Chondrocyte (in vitro differentiated cells): ENCODE results near the gene FXYD5. TPM values are rescaled to one million over a fixed set of nuclear protein-coding genes. Genes with fewer than 3 reads are reported as not detected.

Source experiments
- DNase-seq: peaks from one replicate; pipeline ENCODE4 v3.0.0; 2021; ENCODE audit warnings: mixed read lengths, low spot score
- H3K27ac Mint-ChIP-seq: one replicate; pipeline ENCODE4 v1.8.0; 2021; ENCODE audit warnings: mild to moderate bottlenecking, moderate library complexity, mixed read lengths; ENCODE audit not compliant: unreplicated experiment
- H3K27me3 Mint-ChIP-seq: 2 replicates; pipeline ENCODE4 v1.8.0; 2021; ENCODE audit warnings: low read depth, mixed read lengths
- H3K36me3 Mint-ChIP-seq: 2 replicates; pipeline ENCODE4 v1.8.0; 2021; ENCODE audit warnings: low read depth, mixed read lengths
- H3K4me1 Mint-ChIP-seq: 2 replicates; pipeline ENCODE4 v1.8.0; 2021; ENCODE audit warnings: low read depth, mild to moderate bottlenecking, mixed read lengths
- H3K4me3 Mint-ChIP-seq: one replicate; pipeline ENCODE4 v1.8.0; 2021; ENCODE audit warnings: mild to moderate bottlenecking, moderate library complexity, mixed read lengths; ENCODE audit not compliant: unreplicated experiment
- H3K9me3 Mint-ChIP-seq: 2 replicates; pipeline ENCODE4 v1.8.0; 2021; ENCODE audit warnings: low read depth, mixed read lengths
- total RNA-seq: library from RNA; stranded (reverse); gene quantifications from 3 replicates; pipeline ENCODE4 v1.2.1, GENCODE V29; 2021
- TF ChIP-seq, protein P1 (sequence below): fragments of 200-600 bp; sonication (generic); IDR thresholded peaks from 2 replicates; pipeline ENCODE4 v1.5.0; 2021; ENCODE audit warnings: antibody characterized with exemption, mild to moderate bottlenecking, moderate library complexity

Gene FXYD5
- total RNA-seq, 1 donor from 2014 or later: 108 TPM

DNA sequence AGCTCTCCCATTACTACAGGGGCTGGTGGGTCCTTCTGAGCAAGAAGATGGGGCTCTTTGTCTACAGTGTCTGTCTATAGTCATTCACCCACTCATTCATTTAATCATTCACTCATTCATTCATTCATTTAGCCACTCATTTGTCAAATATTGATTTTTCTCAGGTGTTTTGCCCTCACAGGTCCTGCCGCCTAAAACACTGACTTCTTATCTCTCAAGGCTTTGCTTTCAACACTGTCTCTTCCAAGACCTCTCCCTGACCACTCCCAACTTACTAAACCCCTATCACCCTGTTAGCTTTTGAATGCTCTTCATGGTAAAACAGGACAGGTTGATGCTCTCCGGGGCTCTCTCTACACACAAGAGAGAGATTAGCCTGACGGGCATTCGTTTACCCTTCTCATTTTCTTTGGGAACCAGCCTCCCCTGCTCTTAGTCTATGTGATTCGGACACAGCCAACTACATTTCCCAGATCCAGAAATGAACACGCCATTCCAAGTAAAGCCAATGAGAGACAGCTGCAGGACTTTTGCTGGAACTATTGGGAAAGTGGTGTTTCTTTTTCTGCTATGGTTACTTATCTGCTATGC, 51.3 kb downstream of the FXYD5 start:
- H3K27me3 Mint-ChIP-seq: peaks cover 8% of the 10 kb centered on the region
- H3K9me3 Mint-ChIP-seq: no peaks in the 10 kb centered on the region
- no peaks in the 10 kb centered on the region for H3K4me1 Mint-ChIP-seq
- TF ChIP-seq, protein P1, sequence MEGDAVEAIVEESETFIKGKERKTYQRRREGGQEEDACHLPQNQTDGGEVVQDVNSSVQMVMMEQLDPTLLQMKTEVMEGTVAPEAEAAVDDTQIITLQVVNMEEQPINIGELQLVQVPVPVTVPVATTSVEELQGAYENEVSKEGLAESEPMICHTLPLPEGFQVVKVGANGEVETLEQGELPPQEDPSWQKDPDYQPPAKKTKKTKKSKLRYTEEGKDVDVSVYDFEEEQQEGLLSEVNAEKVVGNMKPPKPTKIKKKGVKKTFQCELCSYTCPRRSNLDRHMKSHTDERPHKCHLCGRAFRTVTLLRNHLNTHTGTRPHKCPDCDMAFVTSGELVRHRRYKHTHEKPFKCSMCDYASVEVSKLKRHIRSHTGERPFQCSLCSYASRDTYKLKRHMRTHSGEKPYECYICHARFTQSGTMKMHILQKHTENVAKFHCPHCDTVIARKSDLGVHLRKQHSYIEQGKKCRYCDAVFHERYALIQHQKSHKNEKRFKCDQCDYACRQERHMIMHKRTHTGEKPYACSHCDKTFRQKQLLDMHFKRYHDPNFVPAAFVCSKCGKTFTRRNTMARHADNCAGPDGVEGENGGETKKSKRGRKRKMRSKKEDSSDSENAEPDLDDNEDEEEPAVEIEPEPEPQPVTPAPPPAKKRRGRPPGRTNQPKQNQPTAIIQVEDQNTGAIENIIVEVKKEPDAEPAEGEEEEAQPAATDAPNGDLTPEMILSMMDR: no peak
- no peaks in the 10 kb centered on the region for H3K36me3 Mint-ChIP-seq
- H3K4me3 Mint-ChIP-seq: no peak overlapping the region
- H3K27ac Mint-ChIP-seq: no peak overlapping the region
- DNase-seq: no peak

DNA sequence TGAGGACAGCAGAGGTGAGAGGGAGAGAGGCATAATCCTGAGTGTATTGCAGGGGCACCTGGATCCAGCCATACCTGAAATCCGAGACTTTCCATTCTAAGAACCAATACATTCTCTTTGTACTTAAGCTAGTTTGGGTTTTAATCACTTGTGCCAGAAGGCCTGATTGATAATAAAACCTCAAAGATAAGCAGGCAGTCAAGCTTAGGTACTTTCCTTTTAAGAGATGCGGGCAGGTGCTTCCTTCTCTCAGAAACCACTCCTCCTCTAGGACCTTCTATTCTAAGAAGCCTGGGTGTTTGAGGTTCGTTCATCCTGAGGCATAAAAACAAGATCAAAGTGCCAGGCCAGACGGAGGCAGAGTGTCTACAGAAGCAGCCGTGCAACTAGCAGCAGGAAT, 51.8 kb downstream of the FXYD5 start:
- DNase-seq: no peak
- Mint-ChIP-seq H3K4me1 (no peaks in the 10 kb centered on the region), H3K27ac (no peak overlapping the region), H3K27me3 (peaks cover 7% of the 10 kb centered on the region), H3K9me3 (no peaks in the 10 kb centered on the region), H3K36me3 (no peaks in the 10 kb centered on the region), H3K4me3 (no peak overlapping the region)
- TF ChIP-seq, protein P1: no peak

DNA sequence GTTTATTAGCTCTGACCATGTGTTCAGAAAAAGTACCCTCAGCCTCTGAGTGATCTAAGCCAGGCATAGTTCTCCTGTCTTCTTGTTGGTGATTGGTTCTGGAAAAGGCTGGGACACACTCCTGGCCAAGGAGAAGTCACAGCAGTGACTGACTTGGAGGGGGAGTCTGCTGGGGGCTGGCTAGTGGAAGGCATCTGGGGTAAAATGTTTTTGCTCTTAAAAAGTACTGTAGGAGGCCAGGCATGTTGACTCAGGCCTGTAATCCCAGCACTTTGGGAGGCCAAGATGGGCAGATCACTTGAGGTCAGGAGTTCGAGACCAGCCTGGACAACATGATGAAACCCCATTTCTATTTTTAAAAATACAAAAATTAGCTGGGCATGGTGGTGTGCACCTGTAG, 52.3 kb downstream of the FXYD5 start:
- H3K36me3 Mint-ChIP-seq: no peaks in the 10 kb centered on the region
- H3K9me3 Mint-ChIP-seq: no peaks in the 10 kb centered on the region
- H3K27ac Mint-ChIP-seq: no peak overlapping the region

DNA sequence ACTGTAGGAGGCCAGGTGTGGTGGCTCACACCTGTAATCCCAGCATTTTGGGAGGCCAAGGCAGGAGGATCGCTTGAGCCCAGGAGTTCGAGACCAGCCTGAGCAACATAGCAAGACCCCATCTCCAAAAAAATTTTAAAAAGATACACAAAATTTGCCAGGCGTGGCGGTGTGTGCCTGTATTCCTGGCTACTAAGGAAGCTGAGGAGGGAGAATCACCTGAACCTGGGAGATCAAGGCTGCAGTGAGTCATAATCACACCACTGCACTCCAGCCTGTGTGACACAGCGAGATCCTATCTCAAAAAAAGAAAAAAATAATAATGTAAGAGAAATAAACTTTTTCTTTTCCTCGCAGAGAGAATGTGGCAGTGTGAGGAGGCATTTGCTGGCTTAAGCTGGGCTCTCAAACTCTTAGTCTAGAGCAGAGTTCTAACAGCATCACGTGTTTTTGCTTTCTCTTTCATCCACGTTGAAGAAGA, 52.9 kb downstream of the FXYD5 start:
- Mint-ChIP-seq H3K27ac (no peak overlapping the region), H3K4me3 (no peak overlapping the region), H3K36me3 (no peaks in the 10 kb centered on the region), H3K9me3 (no peaks in the 10 kb centered on the region), H3K4me1 (no peaks in the 10 kb centered on the region), H3K27me3 (peaks cover 6% of the 10 kb centered on the region)
- DNase-seq: no peak
- TF ChIP-seq, protein P1: no peak

More for the DNA sequence above, 52.3 kb downstream of the FXYD5 start:
- H3K27me3 Mint-ChIP-seq: peaks cover 6% of the 10 kb centered on the region
- H3K4me3 Mint-ChIP-seq: no peak overlapping the region
- no peak for DNase-seq
- no peaks in the 10 kb centered on the region for H3K4me1 Mint-ChIP-seq
- TF ChIP-seq, protein P1: no peak

DNA sequence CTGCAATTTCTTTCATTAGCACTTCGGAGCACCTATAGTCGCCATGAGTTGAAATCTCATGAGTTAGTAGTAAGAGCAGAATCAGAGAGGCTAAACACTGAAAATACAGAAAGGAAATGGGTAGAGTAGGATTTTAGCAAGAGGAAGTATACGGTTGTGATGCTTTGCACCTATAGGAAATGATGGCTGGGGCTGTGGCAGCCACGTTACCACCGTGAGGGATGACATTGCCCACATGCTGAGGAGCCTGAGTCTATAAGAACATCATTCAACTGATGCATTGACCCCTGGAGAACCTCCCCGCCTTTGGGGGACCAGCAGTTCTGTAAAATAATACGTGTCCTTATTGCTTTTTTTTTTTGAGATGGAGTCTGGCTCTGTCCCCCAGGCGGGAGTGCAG, 53.6 kb downstream of the FXYD5 start:
- TF ChIP-seq, protein P1: no peak
- Mint-ChIP-seq H3K4me1 (no peaks in the 10 kb centered on the region), H3K27me3 (peaks cover 6% of the 10 kb centered on the region), H3K27ac (no peak overlapping the region), H3K9me3 (no peaks in the 10 kb centered on the region), H3K36me3 (no peaks in the 10 kb centered on the region), H3K4me3 (no peak overlapping the region)
- DNase-seq: no peak
